GM18505 (cell line): ENCODE data around the gene PAX6.

Experiments used
- ATAC-seq: cut with Tn5 transposase; IDR thresholded peaks from one replicate; pipeline ENCODE4 v1.9.1; 2021; ENCODE audit not compliant: unreplicated experiment
- POLR2A ChIP-seq: IDR thresholded peaks from 4 replicates; pipeline ENCODE4 v1.6.1; 2011; ENCODE audit warnings: borderline replicate concordance; ENCODE audit not compliant: insufficient read depth, insufficient read length; ENCODE audit errors: extremely low read depth

The PAX6 gene

DNA sequence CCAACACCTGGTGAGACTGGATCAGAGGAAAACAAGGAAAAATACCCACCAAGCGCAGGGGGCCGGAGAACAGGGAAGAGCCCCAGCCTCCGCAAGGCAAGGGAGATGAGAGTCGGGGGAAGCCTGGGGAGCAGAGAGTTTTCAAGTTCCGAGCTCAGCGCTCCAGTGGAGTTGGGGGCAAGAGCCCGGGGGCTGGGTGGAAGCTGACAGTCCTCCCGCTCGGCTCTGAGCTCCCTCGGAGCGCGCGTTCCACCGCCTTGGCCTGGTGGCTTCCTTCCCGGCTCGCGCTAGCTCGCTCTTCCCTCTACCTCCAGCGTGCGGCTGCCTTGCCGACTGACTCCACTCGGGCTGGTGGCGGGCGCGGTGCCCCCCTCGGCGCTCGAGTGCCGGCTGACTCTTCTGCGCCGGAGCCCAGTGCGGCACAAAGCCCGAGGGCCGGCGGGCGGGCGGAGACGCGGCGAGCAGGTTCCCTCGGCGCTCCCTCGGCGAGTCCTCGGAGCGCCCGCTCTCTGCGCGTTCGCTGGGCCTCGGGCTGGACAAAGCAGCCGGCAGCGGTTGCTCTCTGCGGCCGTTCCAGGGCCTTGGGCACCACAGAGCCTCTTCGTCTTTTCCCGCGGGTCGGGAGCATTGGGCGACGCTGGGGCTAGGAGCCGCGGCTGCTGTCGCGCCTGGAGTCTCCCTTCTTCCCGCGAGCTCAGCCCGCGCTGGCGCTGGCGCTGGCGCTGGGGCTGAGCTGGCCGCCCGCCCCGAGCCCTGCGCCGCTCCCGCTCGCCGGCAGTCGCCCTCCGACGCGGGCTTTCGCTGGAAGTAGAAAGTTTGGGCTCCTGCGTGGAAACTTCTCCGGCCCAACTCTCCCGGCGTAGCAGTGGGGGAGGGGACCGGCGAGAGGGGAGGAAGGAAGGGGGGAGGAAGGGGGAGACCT lies 1.0 kb downstream of the PAX6 start:
- no peak for ATAC-seq
- TF ChIP-seq POLR2A: no peak

DNA sequence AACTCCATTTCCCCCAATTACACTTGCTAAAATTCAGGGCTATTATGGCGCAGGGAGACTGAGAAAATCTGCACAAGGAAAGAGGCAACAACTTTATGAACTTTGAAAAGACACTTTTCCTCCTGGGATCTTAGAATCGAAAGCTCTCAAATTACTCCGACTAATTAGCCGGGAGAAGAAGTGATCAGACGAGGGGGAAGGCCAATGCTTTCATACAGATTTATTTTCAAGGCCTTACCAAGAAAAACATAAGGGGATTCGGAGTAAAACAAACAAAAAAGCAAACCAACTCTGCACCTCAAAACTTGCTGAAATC lies 1.6 kb downstream of the PAX6 start:
- TF ChIP-seq POLR2A: no peak
- no peak for ATAC-seq

DNA sequence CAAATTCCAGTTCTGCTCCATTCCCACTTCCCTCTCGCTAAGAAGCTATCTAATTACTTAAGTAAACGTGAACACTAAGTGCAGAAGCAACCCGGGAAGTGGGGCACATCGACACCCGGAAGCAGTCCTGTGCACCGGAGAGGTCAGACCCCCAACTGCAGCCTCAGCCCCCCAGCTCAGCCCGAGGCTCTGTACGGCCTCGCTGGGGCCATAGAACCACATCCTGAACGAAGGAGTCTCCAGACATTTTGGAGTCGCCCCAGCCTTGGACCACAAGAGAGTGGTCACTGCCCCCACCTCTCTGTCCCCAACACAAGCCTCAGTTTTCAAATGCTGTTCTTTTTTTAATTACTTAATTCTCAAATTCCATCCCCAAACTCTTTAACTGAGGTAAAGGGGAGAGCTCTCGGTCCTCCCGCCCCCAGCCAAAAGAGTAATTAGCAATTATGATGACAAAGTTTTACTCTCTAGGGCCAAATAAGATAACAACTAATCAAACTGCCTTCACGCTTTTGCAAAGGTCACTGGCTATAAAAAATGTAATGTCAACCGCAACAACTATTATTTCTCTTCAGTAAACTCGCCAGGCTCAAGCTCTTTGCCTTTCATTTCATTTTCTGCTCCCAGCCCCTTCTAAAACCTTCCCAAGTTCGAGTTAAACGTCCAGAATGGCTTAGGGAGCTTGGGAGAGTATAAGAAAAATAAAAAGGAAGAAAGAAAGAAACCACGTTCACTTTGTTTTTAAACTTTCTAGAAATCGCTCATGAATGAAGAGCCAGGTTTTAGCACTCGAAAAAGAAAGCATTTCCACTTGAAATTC lies 2.2 kb downstream of the PAX6 start:
- TF ChIP-seq POLR2A: no peak
- no peak for ATAC-seq

DNA sequence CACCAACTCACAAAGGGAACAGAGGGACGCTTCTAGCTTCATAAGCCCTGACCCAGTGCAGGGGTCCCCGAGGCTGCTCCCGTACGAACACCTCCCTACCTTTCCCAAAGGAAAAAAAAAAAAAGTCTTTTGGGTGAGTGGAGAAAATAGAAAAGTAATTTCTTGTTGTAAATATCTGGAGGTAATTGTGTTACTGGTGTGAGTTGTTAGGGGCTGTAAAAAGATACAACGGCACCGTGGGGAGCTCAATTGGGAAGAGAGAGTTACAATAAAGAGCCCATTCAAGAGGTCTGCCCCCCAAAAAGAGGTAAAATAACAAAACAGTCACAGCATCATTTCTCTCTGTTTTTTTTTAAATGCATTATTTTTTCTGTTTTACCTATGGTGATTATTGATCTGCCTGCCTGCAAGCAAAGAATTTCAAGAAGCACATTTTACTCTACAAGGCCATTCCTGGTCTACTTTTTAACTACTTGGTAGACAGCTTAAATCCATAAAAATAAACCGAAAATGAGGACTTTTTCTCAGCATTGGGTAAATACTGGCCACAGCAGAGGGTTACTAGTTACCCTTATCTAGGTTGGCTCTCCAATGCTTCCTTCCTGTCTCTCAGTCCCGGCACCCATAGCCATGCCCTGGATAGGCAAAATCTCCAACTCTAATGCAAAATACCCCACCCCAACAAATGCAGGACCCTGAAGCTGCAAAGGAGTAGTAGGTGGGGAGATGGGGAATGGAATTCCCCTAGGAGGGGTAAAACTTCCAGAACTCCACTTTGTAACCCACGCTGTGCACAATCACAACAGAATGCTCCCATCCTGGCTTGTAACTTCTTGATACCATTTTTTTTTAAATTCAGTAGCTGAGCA lies 3.1 kb downstream of the PAX6 start:
- no peak for TF ChIP-seq POLR2A
- ATAC-seq: no peak

DNA sequence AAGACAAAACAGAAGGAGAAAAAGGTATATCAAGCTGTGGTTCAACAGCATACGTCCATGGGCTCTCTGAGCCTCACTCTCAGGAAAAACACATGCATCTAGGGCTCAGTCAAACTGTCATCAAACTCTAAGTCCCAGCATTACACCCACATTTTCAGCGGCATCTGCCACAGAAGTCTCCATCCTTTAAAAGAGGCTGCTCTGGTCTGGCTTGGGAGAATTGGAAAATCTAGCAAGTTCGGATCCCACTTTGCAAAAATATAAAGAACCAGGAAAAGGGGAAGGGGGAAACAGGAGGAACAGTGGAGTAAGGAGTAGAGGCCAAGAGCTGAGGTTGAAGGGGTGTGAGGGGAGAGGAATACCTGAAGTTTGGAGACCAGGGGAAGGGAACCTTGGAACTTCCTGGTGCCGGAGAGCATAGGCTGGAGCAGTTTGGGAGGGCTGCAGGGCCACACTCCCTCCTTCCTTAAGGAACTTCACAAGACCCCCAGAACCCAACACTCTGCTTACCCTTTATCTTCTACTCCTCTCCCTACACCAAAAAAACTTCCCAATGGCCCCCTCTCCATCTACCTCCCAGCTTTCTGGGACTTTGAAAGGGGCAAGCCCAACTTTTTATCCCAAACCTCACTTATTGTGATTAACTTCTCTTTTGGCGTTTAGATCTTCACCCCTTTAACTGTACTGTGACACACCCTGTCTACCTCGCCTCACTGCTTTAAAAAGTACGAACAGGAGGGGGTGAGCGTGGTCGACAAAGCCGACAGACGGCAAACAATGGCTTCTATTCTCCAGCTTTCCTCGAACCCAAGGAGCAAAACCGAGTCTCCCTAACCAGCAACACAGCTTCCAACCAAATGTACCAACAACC lies 4.0 kb downstream of the PAX6 start:
- no peak for ATAC-seq
- TF ChIP-seq POLR2A: no peak

DNA sequence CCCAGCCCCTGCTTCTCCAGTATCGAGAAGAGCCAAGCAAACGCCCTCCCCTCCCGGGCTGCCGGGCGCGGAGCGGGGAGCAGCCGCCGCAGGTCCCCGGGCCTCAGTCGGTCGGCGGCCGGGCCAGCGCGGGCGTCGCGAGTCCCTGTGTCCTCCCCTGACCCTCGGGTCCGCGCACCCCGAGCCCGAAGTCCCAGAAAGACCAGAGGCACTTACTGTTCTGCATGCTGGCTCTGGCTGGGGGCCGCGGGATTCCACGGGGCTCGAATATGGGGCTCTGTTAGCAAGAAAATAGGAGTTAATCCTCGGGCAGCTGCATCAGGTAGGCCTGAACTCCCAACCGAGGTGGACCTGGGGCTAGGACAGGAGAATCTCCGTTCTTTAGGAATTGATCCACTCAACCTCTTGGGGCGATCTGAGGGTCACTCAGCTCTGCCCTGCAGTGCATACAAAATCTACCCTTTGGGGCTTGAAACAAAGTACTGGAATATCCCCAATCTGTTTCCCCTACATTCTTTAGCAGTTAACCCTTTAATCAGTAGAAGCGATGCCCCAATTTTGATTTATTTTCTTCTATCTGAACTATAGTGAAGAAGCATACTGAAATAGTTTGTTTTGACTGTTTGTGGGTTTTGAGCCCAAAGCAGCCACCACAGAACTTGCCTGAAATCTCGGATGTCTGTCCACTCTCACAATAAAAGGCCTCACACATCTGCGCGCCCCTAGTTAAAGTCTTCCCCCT lies 4.8 kb downstream of the PAX6 start:
- ATAC-seq: no peak
- TF ChIP-seq POLR2A: no peak

DNA sequence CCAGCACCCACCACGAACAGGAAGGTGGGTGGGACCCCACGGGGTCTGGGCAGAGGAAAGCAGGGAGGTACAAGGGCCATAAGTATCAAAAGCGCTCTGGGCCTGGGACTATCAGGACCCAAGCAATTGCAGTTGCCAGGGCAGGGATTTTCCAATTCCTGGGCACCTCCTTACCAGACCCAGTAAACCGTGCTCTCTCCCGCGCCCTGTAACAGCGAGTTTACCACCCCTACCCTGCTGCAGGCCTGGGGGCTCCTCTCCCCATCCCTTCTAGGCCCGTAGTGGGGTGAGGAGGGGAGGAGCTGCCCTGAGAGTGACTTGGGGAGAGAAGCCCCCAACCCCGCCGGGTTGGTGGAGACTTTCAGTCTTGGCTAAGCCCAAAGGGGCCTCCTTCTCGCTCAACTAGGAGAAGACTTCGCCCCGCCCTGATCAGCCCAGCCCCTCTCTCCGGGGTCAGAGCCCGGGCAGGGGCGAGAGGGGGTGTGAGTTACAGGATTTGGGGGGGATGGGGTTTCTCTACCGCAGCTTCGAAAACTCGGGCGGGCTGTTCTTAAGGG lies 5.4 kb downstream of the PAX6 start:
- ATAC-seq: no peak

DNA sequence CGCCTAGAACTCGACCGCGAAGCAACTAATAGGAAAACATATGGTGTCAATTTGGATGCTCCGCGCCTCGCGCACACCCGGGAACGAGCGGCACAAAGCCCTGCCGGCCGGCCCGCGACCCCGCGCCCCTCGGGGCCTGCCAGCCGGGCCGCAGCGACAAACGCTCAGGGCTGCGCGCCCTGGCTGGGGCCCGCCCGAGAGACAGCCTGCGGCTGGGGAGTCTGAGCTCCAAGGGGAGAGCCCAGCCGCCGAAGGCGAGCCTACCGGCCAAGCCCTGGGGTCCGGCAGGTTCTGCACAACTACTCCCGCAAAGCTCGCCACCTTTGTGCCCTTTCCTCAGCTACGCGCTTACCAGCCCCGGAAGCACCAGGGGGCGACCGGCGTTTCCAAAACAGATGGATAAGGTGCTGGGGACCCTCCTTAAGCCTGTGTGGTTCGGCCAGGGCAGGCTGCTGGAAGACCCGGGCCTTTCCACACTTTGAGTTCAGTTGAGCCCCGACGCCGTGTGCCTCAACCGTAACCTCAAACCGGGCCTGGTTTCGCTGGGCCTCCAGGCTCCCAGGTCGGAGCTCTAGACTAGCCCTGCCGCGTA lies 6.0 kb downstream of the PAX6 start:
- no peak for ATAC-seq
- TF ChIP-seq POLR2A: no peak

More for the DNA sequence above, 5.4 kb downstream of the PAX6 start:
- no peak for TF ChIP-seq POLR2A

DNA sequence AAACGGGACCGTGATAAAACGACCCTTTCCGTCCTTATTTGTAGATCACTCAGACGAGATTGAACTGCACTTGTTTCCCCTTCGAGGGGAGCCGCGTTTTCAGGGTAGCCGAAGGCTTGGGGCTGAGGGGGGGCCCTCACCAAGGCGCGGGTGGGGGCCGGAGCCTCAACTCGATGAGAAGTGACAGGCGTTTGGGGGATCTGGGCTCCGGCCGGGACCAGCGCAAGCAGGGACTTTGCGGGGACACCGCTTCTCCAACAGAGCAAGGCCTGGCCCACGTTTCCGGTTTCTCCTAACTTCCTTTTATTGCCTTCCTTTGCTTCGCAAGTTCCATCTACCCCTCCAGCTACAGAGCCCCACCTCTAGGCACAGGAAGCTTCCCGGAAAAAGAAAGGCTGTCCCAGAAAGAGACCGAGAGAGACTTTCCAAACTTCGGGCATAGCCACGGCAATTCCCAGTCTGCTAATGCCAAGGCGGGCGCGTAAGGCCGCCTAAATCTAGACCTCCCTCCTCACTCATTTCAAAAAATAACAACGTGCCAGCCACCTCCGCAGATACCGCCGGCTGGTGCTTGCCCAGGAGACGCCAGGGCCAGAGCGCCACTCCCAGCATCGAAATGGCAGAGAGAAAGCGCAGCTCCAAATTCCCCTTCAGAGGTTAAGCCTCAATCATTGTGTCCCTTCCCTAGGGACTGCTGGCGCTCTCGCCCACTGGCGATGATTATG lies 6.6 kb downstream of the PAX6 start:
- ATAC-seq: no peak
- no peak for TF ChIP-seq POLR2A

DNA sequence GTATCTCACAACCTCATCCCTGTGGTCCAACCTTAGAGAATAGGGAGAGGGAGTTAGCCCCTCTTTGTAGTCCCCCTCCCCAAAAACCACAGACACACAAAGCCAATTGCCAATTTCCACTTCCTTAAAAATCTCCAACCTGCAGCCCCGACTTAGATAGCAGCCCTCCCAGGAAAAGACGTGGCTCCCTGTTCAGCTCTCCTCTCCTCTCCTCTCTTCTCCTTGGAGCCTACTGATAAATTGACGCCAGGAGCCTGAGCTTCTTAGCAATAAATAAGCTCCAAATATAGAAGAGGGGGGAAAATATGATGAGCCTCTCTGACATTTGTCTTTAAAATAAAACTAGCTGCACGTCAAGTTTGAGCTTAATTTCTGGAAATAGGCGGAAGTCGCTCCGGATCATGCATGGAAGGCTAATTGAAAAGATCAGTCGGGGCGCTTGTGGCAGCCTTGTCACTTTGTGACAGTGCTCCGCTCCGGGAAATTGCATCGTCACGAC lies 7.3 kb downstream of the PAX6 start:
- no peak for ATAC-seq
- TF ChIP-seq POLR2A: no peak

DNA sequence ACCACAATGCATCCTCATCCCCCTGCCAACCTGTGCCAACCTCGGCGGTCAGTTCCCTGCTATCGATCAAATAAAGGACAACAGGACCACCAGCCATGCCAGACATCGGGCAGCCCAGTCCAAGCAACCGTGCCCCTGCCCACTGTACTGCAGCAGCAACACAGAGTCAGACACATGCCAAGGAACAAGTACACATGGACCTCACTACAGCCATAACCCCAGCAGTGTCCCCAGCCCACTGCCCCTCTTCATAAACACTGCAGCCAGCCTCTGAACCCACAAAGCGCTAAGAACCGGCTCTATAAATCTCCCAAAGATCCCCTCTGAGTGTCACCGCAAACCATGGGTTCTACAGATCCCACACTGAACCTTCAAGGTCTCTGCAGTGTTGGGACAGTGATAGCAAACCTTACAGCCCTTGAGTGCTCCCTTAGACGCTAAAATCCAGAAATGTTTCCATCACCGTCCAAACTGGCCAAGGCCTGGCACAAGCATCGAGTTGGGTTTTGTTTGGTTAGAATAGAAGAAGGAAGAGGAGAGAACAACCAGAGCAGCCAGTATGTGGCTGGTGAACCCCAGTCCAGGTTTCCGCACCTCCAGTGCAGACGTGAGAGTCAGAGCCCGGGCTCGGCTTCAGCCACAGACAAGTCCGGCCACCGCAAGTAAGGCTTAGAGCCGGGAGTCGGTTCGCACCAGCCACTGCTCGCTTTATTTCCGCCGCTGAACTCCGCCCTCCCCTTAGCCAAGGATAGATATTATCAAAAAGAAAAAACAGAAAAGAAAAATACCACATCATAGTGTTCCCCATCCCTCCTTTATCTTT lies 7.9 kb downstream of the PAX6 start:
- no peak for ATAC-seq
- TF ChIP-seq POLR2A: no peak
